SK-N-MC (cell line): Measurements from ENCODE around the gene MKLN1.

ENCODE experiments used
- EZH2 ChIP-seq: fragments of 200-600 bp; sonication (generic); IDR thresholded peaks from one replicate; pipeline ENCODE4 v1.6.1; 2017; ENCODE audit warnings: antibody characterized with exemption
- FOXP2 ChIP-seq: optimal IDR thresholded peaks from 2 replicates; pipeline ENCODE3; 2011; ENCODE audit warnings: mild to moderate bottlenecking, moderate library complexity; ENCODE audit not compliant: insufficient read depth; ENCODE audit errors: extremely low read length, control extremely low read depth
- POLR2AphosphoS5 ChIP-seq: IDR thresholded peaks from 2 replicates; pipeline ENCODE4 v1.6.1; 2012; ENCODE audit warnings: mild to moderate bottlenecking, low read depth, low read length, borderline replicate concordance

GRCh38 chr7:131328377-131329175, 900 bp downstream of the MKLN1 start:
- no peak for TF ChIP-seq POLR2AphosphoS5
- no peak for TF ChIP-seq EZH2
- TF ChIP-seq FOXP2 = no peak
